GM10266 (cell line): ENCODE measurements around the gene ADORA3.

ENCODE experiments used
- DNase-seq: peaks from one replicate; pipeline ENCODE4 v3.0.0; 2012; ENCODE audit errors: extremely low spot score
- CTCF ChIP-seq: IDR thresholded peaks from 2 replicates; pipeline ENCODE4 v1.5.1; 2012; ENCODE audit warnings: mild to moderate bottlenecking, low read depth; ENCODE audit not compliant: control insufficient read depth, insufficient read depth; ENCODE audit errors: missing control alignments

Gene ADORA3

GRCh38 chr1:111484391-111485026 lies 18.9 kb downstream of the ADORA3 start:
- no peak for DNase-seq
- TF ChIP-seq CTCF = no peak

- no peak for TF ChIP-seq CTCF
- no peak for DNase-seq
These were observed 19.6 kb downstream of the ADORA3 start for GRCh38 chr1:111483876-111484275.

- no peak for DNase-seq
- TF ChIP-seq CTCF = no peak
These were observed 20.3 kb downstream of the ADORA3 start for GRCh38 chr1:111483166-111483565.

GRCh38 chr1:111481387-111482221 lies 21.8 kb downstream of the ADORA3 start:
- TF ChIP-seq CTCF = peak; percentile 89
- DNase-seq = peak; percentile 64

- no peak for DNase-seq
- no peak for TF ChIP-seq CTCF
These were observed 22.8 kb downstream of the ADORA3 start for GRCh38 chr1:111480674-111481073.

- TF ChIP-seq CTCF = no peak
- peak; percentile 46 for DNase-seq
These were observed 26.6 kb downstream of the ADORA3 start for GRCh38 chr1:111476761-111477309.

GRCh38 chr1:111476214-111476613 lies 27.2 kb downstream of the ADORA3 start:
- no peak for DNase-seq
- TF ChIP-seq CTCF = no peak
